Activated gamma-delta T cell treated with anti-CD3 and anti-CD28 coated beads, Interleukin-2, amount 50 U/mL, for 16 hours (primary cell): ENCODE data around the gene TBC1D19.
"Not testable (repeated sequence)": the region's sequence is repeated elsewhere in the genome, so short reads cannot be mapped to it uniquely, and the experiment has no call there.

ENCODE experiments used
- DNase-seq: peaks from one replicate; pipeline ENCODE4 v3.0.0-alpha.2; 2020; ENCODE audit warnings: low read depth

TBC1D19 gene

DNA sequence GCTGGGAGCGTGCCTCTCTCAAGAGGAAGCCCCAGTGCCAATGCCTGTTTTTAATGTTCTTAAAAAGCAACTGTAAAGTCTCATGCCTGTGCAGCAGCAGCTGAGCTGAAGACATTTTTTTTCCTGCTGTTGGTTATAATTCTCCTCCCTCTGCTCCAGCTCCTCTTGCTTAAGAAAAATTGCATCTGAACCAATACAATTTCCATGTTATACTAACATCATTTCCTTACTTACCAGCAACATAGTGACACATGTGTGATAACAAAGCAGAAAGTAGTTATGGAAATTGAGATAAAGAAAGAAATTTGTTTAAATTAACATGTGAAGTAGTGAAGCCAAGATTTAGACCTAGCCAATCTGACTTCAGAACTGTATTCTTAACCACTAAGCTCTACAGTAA lies 101.4 kb downstream of the TBC1D19 start:
- DNase-seq = no peak

DNA sequence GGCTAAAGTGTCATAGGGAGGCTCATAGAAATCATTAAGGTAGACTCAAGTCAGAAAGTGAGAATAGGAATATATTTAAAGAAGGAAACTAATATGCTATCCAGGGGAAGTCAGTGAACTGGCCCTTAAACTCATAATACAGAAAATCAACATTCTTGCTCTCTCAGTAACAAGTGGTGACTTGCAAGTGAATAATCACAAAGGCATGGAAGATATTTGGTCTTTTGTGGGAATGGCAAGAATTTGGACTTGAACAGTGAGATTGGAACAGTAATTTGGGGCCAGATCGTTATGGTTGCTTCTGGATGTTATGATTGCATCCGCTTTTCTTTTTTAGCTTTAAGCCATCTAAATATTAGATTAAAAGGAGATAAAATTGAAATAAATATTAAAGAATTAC lies 103.8 kb downstream of the TBC1D19 start:
- DNase-seq = no peak

DNA sequence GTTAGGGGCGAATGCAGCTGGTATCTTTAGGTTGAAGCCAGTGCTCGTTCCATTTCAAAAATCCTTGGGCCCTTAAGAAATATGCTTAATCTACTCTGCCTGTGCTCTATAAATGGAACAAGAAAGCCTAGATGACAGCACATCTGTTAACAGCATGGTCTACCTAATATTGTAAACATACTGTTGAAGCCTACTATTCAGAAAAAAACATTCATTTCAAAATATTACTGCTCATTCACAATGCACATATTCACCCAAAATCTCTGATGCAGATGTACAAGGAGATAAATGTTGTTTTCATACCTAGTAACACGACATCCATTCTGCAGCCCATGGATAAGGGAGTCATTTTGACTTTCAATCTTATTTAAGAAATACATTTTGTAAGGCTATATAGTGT lies 106.6 kb downstream of the TBC1D19 start:
- DNase-seq = no peak

DNA sequence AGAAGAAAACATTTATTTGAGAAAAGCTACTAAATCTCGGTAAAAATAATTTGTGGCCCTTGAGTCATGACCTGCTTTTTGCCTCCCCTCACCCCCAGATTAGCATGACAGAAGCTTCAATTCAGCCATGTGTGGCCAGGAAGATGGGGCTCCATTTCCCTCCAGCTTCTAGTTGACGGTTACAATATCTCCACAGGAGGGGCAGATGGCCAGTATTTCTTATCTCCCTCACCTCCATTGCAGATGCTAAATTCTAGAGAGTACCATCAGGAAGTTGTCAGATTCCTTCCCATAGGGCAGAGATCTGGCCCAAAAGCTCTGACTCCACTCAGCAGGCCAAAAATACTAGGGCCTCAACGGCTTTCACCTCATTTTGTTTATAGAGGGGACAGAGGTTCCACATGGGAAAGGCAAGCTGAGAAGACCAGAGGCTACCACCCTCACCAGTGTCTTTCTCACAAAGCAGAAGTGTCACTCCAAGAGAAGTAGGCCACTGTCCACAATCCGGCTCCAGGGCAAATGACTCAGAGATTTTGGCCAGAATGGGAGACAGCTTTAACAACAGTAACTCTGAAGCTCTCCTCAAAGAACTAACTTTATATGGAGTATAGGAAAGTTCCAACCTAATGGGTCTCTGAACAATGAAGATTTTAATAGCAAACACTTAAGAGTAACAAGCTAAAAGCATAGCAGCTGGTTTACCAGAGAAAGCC lies 108.3 kb downstream of the TBC1D19 start:
- no peak for DNase-seq

DNA sequence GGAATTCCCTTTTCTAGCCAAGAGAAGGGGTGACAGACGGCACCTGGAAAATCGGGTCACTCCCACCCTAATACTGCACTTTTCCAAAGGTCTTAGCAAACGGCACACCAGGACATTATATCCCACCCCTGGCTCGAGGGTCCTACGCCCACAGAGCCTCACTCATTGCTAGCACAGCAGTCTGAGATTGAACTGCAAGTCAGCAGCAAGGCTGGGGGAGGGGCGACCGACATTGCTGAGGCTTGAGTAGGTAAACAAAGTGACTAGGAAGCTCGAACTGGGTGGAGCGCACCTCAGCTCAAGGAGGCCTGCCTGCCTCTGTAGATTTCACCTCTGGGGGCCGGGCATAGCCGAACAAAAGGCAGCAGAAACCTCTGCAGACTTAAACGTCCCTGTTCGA lies 110.2 kb downstream of the TBC1D19 start:
- not testable (repeated sequence) for DNase-seq

DNA sequence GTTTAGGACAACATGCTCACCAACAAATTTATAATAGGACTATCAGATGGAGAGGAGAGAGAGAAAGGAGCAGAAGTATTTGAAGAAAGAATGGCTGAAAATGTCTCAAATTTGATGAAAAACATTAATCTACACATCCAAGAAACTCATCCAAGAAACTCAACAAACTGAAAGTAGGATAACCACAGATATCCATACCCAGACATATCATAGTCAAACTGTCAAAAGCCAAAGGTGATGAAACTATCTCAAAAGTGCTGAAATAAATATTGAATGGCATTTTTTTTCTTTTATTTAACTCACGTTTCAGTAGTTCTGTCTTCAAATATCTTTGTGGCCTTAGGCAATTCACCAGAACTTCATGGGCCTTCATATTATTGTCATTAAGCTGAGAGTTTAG lies 116.2 kb downstream of the TBC1D19 start:
- no peak for DNase-seq

DNA sequence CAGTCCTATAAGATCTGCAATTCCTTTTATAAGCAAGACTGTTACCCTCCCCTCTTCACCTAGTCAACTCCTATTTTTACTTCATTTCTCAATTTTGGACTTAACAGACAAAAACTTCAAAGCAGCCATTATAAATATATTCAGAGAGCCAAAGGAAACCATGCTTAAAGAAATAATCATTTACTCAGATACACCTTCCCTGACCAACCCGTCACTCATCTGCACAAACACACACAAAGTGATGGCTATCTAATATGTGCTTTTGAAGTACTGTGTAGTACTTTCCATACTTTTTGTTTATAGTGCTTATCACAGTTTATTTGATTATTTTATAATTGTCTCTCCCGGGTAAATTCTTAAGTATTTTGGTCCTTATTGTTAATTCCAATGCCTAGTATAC lies 117.2 kb downstream of the TBC1D19 start:
- DNase-seq = no peak

DNA sequence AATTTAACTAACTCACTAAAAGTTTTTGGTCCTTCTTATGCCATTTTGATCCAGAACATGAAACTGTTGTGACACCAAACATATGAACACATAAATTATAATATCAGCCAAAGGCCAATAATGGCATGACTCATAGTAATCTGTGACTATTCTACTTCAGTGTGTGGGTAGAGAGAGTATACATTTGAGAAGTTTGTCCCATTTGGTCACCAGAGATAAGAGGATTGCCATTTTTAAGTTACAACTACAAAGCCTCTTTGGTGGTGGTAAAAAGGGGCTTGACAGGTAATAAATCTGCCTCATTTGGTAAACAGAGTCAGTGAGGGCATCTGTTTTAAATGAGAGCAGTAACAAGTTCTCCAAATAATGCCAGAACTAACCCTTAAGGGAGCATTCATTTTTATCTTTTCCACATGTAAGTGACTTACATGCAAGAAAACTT lies 117.9 kb downstream of the TBC1D19 start:
- no peak for DNase-seq

DNA sequence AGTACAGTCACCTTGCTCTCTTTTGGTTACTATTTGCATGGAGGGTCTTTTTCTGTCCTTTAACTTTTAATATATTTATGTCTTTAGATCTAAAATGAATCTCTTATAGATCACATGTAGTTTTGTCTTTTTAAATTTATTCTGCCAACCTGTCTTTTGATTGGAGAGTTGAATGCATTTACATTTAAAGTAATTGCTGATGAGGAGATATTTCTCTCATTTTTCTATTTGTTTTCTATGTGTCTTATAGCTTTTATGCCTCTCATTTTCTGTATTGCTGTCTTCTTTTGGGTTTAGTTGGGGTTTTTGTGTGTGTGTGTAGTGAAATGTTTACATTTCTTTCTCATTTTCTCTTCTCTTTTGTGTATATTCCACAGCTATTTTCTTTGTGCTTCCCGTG lies 123.5 kb downstream of the TBC1D19 start:
- DNase-seq = no peak

DNA sequence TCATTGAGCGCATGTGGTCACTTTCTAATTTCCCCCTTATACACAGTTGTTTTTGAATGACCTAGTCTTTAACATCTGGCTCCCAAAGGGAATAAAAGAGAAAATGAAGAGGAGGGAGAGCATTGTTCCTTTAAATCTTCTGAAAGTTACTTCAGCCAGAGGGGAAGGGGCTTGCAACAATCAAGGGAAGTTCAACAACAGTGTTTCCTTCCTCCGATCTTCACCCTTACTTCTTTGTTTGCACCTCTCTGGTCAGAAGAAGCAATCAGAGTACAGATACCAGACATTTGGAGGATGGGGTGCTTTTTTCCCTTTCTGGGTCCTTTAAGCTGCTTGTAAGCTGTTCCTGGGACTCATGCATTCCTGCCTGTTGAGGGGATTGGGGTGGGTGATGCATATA lies 125.4 kb downstream of the TBC1D19 start:
- DNase-seq = no peak

DNA sequence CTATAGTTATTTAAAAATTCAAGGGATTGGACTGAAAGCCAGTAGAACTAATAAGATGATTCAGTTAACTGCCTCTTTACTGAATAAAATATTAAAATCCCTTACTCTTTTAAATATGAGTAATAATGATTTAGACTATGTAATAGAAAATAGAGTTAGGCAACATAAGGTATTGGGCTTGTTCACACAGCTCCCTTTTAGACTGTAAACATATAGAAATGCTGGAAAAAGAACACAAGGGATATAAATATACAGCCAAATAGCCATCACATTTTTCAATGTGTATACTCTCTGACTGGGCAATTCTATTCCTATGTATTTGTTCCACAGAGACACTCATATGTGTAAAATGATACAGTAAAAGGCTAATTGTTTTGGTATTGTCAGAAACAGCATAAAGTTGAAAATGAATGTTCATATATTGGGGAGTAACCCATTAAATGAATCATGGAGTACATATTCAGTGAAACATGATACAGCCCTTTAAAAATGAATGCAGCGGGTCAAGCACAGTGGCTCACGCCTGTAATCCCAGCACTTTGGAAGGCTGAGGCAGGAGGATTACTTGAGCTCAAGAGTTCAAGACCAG lies 129.8 kb downstream of the TBC1D19 start:
- DNase-seq = no peak

DNA sequence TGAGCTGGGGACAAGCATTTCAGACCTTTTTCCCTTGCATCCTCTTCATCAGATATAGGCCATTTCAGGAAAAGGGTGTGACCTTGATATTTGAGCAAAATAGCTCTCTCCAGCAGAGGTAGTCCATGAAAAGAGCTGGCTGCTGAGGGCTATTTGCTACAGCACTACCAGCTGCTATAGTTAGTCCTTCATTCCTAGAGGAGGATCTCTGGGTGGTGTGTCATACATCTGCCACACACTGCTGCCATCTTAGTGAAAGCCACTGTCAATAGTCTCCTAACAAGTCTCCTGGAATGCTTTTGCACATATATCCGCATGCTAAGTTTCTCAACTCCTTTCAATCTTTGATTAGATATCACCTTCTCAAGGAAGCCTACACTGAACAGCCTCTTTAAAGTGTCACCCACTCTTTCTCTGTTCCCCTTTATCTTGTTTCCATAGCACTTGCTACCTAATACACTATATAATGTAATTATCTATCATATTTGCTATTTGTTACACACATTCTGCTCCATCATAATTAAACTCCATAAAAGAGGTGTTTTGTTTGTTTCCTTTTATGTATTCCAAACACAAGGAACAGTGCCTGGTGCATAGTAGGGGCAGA lies 131.9 kb downstream of the TBC1D19 start:
- no peak for DNase-seq

DNA sequence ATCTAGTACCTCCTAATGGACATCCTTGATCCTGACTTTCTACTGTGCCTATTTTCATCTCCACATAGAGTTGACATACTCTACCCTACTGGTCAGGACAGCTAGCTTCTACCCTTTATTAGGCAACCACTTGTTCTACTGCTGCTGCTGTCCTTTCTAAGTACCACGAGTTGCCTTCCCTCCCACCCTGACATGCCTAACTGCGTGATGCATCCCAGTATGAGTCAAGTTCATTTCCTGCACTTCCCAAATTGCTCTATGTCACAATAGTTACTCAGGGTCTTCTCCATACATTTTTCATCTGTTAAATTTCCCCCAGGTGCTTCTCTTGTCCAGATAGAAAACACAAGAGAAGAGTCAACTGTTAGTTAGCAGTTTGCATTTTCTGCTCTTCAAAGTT lies 133.4 kb downstream of the TBC1D19 start:
- DNase-seq = no peak

DNA sequence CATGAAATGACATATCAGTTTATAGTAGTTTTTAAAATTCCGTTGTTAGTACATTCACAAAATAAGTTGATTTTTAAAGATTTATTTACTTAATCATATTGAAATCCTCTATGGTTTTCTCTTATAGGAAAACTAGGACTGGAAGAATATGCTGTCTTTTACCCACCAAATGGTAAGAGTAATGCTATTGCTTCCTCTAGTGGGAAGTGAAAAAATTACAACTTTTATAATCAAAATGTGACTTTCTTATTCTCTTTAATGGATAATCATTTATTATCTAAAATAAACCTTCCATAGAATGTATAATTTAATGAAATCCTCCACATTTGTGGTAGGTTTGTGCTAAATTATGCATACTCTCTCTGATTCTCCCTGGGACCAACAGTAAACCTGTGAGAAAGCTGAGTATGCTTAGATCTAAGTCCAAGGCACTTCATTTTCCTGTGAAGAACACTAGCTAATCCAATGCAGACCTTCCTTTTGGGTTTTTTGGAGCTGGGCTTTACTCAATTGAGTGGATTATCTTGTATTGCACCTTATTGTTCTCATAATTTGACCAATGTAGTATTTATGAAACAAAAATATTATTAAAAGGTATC lies 136.2 kb downstream of the TBC1D19 start:
- DNase-seq = no peak

DNA sequence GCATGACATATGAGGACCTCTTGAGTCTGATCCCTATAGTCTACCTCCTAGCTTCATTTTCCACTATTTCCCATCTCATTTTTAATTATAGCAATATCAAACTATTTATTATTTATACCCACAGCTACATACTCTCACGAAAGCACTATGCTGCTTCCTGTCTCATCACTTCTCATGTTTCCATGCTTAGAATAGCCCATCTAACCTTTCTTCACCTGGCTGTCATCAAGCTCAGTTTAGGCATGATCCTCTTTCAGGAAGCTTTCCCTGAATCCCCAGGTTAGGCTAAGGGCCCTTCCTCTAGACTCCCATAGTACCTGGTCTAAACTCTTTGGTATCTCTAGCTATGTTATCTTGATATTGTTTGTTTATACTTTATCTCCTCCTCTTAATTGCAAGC lies 137.8 kb downstream of the TBC1D19 start:
- no peak for DNase-seq

DNA sequence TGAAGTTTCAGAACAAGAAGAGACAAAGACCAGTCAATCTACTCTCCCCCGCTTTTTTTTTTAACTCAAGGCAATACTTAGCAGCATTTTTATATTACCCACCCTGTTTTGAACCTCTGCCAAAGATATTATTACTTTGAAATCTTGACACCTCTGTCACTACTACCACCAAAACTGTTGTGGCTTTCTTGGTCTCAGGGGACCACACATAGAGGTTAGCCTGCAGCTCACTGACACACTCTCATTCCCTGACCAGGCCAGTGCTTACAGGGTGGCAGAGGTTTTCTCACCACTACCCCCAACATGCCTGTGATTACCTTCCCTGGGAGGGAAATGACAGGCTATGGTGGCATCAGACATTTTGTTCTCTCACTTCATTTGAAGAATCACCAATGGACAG lies 139.3 kb downstream of the TBC1D19 start:
- DNase-seq = no peak

DNA sequence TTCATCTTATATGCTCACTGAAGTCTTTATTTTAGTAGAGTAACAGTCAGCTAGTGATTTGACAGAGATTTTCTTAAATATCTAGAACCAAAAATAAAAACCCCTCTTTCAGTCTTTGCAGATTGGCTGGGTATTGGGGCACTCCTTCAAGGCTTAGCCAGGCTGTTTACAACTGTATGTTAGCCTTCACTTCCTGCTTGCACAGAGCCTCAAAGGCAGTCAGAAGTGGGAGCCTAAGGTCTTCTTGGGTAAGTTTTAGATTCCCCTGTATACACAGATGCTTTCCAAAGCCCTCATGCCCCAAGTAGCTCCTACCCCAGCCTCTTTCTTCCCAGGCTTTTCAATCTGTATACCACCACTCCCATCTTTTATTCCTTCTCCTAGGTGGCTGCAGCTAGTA lies 140.7 kb downstream of the TBC1D19 start:
- no peak for DNase-seq

DNA sequence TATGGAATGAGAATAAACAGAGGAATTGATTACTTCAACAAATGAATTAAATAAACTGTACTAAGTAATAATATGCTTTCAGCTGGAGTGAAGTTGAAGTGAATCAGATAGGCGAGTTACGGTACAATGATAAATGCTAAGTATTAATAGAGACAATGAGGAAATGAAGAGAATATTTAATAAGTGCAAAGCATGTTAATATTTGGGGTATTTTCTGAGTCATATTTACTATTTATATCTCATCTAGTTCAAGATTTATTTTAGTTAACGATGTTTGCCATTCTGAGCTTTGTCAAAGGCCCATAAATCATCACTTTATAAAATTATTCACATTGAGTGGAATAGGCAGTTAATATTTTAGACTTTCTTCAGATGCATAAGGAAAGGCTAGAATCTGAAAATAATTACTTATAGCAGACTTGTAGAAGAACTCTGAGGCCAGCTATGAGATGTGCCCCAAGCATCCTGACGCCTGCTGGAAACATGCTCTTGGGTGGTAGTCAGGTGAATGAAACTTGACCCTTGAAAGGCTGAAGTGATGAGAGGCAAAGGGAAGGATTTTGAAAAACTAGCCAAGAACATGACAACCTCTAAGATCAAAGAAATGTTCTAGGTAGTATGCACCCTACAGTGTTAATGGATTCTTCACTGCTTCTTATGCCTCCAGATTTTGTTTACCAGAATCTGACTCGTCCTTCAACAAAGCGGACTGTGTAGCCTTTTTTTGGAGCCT lies 142.9 kb downstream of the TBC1D19 start:
- no peak for DNase-seq

DNA sequence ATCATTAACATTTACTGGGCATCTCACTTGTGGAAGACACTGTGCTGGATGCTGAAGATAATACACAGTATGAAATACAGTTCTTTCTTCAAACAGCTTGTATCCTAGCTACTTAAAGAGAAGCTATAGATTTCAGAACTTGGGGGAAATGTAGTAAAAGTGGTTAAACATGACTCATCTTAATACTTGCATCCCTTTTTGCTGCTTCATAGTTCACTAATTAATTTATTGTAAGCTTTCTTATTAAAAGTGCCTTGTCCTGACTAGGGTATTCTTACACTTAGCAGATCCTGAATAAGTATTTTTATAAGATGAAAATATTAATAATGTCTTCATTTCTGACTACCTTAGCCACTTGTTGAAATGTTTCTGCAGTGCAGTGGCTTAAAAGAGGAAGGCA lies 144.0 kb downstream of the TBC1D19 start:
- no peak for DNase-seq

DNA sequence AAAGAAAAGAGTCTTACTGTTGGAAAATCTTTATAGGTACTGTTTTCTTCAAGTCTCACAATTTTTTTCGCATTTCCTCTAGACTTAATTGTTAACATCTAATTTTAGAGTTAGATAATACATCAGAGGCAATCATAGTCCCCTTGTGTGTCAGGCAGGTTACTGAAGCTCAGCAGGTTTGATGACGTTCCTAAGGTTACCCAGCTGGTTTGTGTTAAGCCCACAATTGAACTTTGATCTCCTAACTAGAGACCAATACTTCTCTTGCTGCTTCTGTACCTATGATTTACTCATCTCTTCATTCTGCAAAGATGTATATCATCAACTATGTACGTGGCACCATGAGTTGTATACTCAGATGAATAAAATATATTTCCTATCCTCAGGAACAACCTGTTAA lies 145.1 kb downstream of the TBC1D19 start:
- no peak for DNase-seq

DNA sequence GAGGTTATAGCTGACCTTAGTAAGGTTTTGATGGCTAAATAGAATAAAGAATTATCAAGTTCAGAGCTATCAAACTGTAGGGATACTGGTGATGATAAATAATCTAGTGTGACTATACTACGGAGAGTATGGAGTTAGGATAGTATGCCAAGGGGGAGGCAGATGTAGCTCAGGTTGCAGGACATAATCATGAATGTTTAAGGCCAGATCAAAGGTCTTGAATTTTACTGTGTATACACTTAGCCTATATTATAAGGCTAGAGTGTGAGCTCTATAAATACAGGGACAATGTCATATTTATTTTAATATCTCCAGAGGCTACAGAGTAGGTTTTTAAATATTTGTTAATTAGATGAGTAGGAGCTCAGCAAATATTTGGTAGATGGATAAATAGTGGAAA lies 145.7 kb downstream of the TBC1D19 start:
- no peak for DNase-seq

DNA sequence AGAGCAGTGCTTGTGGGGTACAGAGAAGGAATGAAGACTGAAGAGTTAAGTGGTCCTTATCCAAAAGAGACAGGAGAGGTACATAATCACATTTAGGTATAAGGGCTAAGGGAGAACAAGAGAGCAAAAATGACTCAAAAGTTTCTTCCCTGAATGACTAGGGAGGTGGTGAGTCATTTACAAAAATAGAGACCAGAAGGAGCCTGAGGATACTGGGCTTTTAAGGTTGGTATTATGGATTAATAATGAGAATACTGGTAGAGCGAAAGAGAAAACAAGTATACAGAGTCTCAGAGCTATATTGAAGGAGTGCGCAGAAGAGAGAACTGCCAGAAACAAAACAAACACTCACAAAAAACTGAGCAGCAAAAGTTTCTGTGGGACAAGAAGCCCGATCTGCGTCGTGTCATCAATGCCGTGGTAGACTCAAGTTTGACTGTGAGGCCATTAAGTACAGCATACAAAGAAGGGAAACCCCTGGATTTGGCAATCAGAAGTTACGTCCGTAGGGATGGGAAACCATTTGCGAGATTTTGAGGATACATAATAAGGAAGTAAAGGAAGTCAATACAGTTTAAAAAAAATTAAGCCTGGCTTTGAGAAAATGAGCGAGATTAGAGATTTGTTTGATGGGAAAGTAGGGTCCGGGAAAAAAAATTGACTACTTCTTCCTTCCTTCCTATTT lies 147.6 kb downstream of the TBC1D19 start:
- DNase-seq = no peak
